A549 (cell line): ENCODE results near the gene B4GALT3. TPM values are rescaled to one million over a fixed set of nuclear protein-coding genes. Genes with fewer than 3 reads are reported as not detected.

Experiments used
- ATAC-seq, 2 experiments: fragments of 200-7000 bp in 1 of 2; fragments of >200 bp in 1 of 2; cut with Nextera tagmentation in 1 of 2; cut with Tn5 transposase in 1 of 2; 3 replicates each; pipeline versions ENCODE4 v1.8.0 to v1.9.1; 2018 to 2020; ENCODE audit warnings: mild to moderate bottlenecking in 1 of 2, moderate library complexity in 1 of 2
- CTCF ChIA-PET: fragments of 300-600 bp; sonication (Branson Sonifier 250); formaldehyde crosslinking; extraction: SDS; loops from one replicate; lab custom pipeline; 2021; ENCODE audit warnings: antibody characterized with exemption, inconsistent platforms; lab: Yijun Ruan, JAX
- POLR2A ChIA-PET: fragments of 350-600 bp; formaldehyde crosslinking; extraction: SDS; loops from one replicate; lab custom pipeline; 2021; ENCODE audit warnings: antibody characterized with exemption, inconsistent platforms; lab: Yijun Ruan, JAX
- DNase-seq, 2 experiments: peaks; one replicate each; pipeline versions ENCODE4 v3.0.0 to v3.0.0-alpha.2; 2011 to 2016; ENCODE audit warnings: low read depth in 1 of 2, low spot score in 1 of 2
- FAIRE-seq: peaks from 2 replicates; lab custom pipeline; 2011; peaks lifted over from hg19 to GRCh38; lab: Jason Lieb, UNC
- H3K27ac ChIP-seq, 2 experiments: fragments of >200 bp; sonication (Bioruptor Twin); formaldehyde crosslinking; 3 replicates each; pipeline ENCODE4 v1.5.1; 2016 to 2017
- H3K4me1 ChIP-seq: fragments of >200 bp; sonication (Bioruptor Twin); formaldehyde crosslinking; 3 replicates; pipeline ENCODE4 v1.6.1; 2016
- H3K4me2 ChIP-seq: fragments of >200 bp; sonication (Bioruptor Twin); formaldehyde crosslinking; 3 replicates; pipeline ENCODE4 v1.6.1; 2016
- H3K4me3 ChIP-seq: fragments of >200 bp; sonication (Bioruptor Twin); formaldehyde crosslinking; 3 replicates; pipeline ENCODE4 v1.5.1; 2016
- H3K9me3 ChIP-seq: fragments of >200 bp; sonication (Bioruptor Twin); formaldehyde crosslinking; 3 replicates; pipeline ENCODE4 v1.6.1; 2016
- BCL3 ChIP-seq: fragments of >200 bp; sonication (Bioruptor Twin); formaldehyde crosslinking; IDR thresholded peaks from 3 replicates; pipeline ENCODE4 v1.6.1; 2016
- CBX2 ChIP-seq: fragments of 200-600 bp; sonication (generic); IDR thresholded peaks from 2 replicates; pipeline ENCODE4 v1.6.1; 2016; ENCODE audit warnings: low read depth, mild to moderate bottlenecking, borderline replicate concordance
- CTCF ChIP-seq: fragments of >200 bp; sonication (Bioruptor Twin); formaldehyde crosslinking; IDR thresholded peaks from 3 replicates; pipeline ENCODE4 v1.5.1; 2016
- ESRRA ChIP-seq: fragments of 150-350 bp; IDR thresholded peaks from 2 replicates; pipeline ENCODE4 v1.6.1; 2014; ENCODE audit warnings: mild to moderate bottlenecking, low read length, borderline replicate concordance
- HDAC2 ChIP-seq: fragments of 200-600 bp; sonication (generic); IDR thresholded peaks from 2 replicates; pipeline ENCODE4 v1.6.1; 2016
- HEYL ChIP-seq: fragments of 250-450 bp; sonication (Bioruptor Pico); IDR thresholded peaks from 2 replicates; pipeline ENCODE4 v1.8.0; 2021; ENCODE audit warnings: mild to moderate bottlenecking, moderate library complexity
- JUN ChIP-seq, 2 experiments: fragments of >200 bp; sonication (Bioruptor Twin); formaldehyde crosslinking; IDR thresholded peaks; 2 replicates in 1 of 2; 3 replicates in 1 of 2; pipeline ENCODE4 v1.6.1; 2016 to 2017
- JUNB ChIP-seq: fragments of >200 bp; sonication (Bioruptor Twin); formaldehyde crosslinking; IDR thresholded peaks from 2 replicates; pipeline ENCODE4 v1.6.1; 2016
- MAFK ChIP-seq: fragments of 450-650 bp; IDR thresholded peaks from 2 replicates; pipeline ENCODE4 v1.6.1; 2014; ENCODE audit not compliant: partially characterized antibody
- MYC ChIP-seq: IDR thresholded peaks from 2 replicates; pipeline ENCODE4 v1.6.1; 2012; ENCODE audit warnings: mild to moderate bottlenecking, inconsistent platforms, low read length, improper control_type of control experiment, borderline replicate concordance
- NFE2L2 ChIP-seq: fragments of 150-350 bp; conservative IDR thresholded peaks from 2 replicates; pipeline ENCODE4 v1.6.1; 2014; ENCODE audit warnings: low read length
- POLR2A ChIP-seq: IDR thresholded peaks from 2 replicates; pipeline ENCODE4 v1.6.1; 2012; ENCODE audit warnings: mild to moderate bottlenecking, low read length
- RAD21 ChIP-seq, 2 experiments: fragments of >200 bp in 1 of 2; sonication (Bioruptor Twin) in 1 of 2; formaldehyde crosslinking in 1 of 2; IDR thresholded peaks in 1 of 2; conservative IDR thresholded peaks in 1 of 2; 2 replicates in 1 of 2; 3 replicates in 1 of 2; pipeline ENCODE4 v1.6.1; 2012 to 2018; ENCODE audit warnings: inconsistent platforms in 1 of 2
- RFX5 ChIP-seq: fragments of 450-650 bp; IDR thresholded peaks from 2 replicates; pipeline ENCODE4 v1.7.1; 2014; ENCODE audit warnings: antibody characterized with exemption, mild to moderate bottlenecking, moderate library complexity
- SMC3 ChIP-seq: fragments of >200 bp; sonication (Bioruptor Twin); formaldehyde crosslinking; IDR thresholded peaks from 3 replicates; pipeline ENCODE4 v1.6.1; 2018; ENCODE audit warnings: inconsistent platforms
- ZC3H11A ChIP-seq: fragments of 450-650 bp; IDR thresholded peaks from 2 replicates; pipeline ENCODE4 v1.6.1; 2014; ENCODE audit warnings: antibody characterized with exemption, mild to moderate bottlenecking
- WGBS: methylation state at CpG from one replicate; pipeline ENCODE4 v1.1.6; 2017; ENCODE audit errors: missing lambda C conversion rate; 5-methylcytosine and 5-hydroxymethylcytosine counted together
- polyA plus RNA-seq, 4 experiments: library from polyadenylated mRNA; depleted of rRNA in 3 of 4; stranded (reverse); fragments of >200 nt; fragmentation: RNase III in 1 of 4; extraction: RNeasy Plus Mini Kit Qiagen cat#74134 plus additional on column Dnase treatment in 1 of 4; gene quantifications; 2 replicates in 3 of 4; 3 replicates in 1 of 4; pipeline ENCODE4 v1.2.3, GENCODE V29; 2011 to 2017

The B4GALT3 gene
- polyA plus RNA-seq, 2 of the 4 experiments (the other 2 are of a cell fraction), result 25.3 to 25.5 TPM

- TF ChIP-seq ZC3H11A, result no peak
- TF ChIP-seq NFE2L2, result no peak
- TF ChIP-seq JUNB, result no peak
Measured at GRCh38 chr1:161145832-161146231, 31.5 kb downstream of the B4GALT3 start (continued).

- POLR2A ChIA-PET, result interaction anchor here (0.6 to 1.6 kb wide), 2 partner anchors 13 to 70 kb away, joined by 4 read pairs; partner anchors contain the start of gene UFC1
- Histone ChIP-seq H3K9me3 (no peaks in the 10 kb centered on the region), H3K4me2 (no peak overlapping the region), H3K4me1 (no peaks in the 10 kb centered on the region), H3K27ac (no peak overlapping the region), H3K4me3 (no peak overlapping the region)
- FAIRE-seq (no peak), ATAC-seq (no peak), DNase-seq (no peak)
- 96% methylated on average over 29 of the region's 29 CpGs for whole genome bisulfite sequencing
- CTCF ChIA-PET, result interaction anchor here (0.7 to 3.5 kb wide), 12 partner anchors 9 to 306 kb away, joined by 3 to 13 read pairs (median 4); partner anchors contain the start of genes UFC1 and USF1
- TF ChIP-seq ZC3H11A, result peak; percentile 40
- no peak for TF ChIP-seq RFX5
Measured at GRCh38 chr1:161140755-161141400, 36.4 kb downstream of the B4GALT3 start.

GRCh38 chr1:161139766-161140165 is 37.5 kb downstream of the B4GALT3 start:
- FAIRE-seq (no peak), ATAC-seq (peak in 1 of 2 experiments; percentile 66; a peak in 3 of 6 replicates), DNase-seq (peak; percentile 35 to 44)
- Histone ChIP-seq H3K4me2 (no peak overlapping the region), H3K4me3 (no peak overlapping the region), H3K9me3 (no peaks in the 10 kb centered on the region), H3K4me1 (no peaks in the 10 kb centered on the region; the same call in 2 of the 3 replicates), H3K27ac (no peak overlapping the region)
- peak; percentile 53 for TF ChIP-seq CTCF
- TF ChIP-seq BCL3, result no peak
- TF ChIP-seq SMC3, result peak; percentile 37; the same call in 1 of the 3 replicates
- peak; percentile 56 to 62 for TF ChIP-seq RAD21 (conservative IDR thresholded peaks at IDR 0.05 in 1 of 2, IDR thresholded peaks at IDR 0.05 in 1 of 2)
- ChIA-PET POLR2A (interaction anchor here (1.6 kb wide), 1 partner anchor 14 kb away, joined by 4 read pairs; the partner anchor contains the start of gene UFC1), CTCF (interaction anchor here (0.7 to 3.5 kb wide), 13 partner anchors 10 to 305 kb away, joined by 3 to 16 read pairs (median 4); partner anchors contain the start of genes KLHDC9, NIT1, PFDN2 and USF1)
- WGBS, result 69% methylated on average over 1 of the region's 1 CpG

- ATAC-seq (no peak), FAIRE-seq (no peak), DNase-seq (no peak)
- H3K9me3 ChIP-seq, result no peaks in the 10 kb centered on the region
- ChIA-PET POLR2A (no interaction called here), CTCF (interaction anchor here (0.7 to 3.5 kb wide), 14 partner anchors 9 to 463 kb away, joined by 3 to 16 read pairs (median 5); partner anchors contain the start of genes KLHDC9, NIT1 and PFDN2)
- peaks cover 9% of the 10 kb centered on the region for H3K4me1 ChIP-seq
- no peak overlapping the region for H3K4me2 ChIP-seq
- WGBS, result 97% methylated on average over 1 of the region's 1 CpG
- no peak overlapping the region for H3K27ac ChIP-seq
- no peak overlapping the region for H3K4me3 ChIP-seq
- TF ChIP-seq HEYL (CRISPR knock-in tag), result no peak
- TF ChIP-seq HDAC2, result no peak
- no peak for TF ChIP-seq MYC
- no peak for TF ChIP-seq JUN (IDR thresholded peaks at IDR 0.05)
- no peak for TF ChIP-seq CBX2
- no peak for TF ChIP-seq POLR2A
- no peak for TF ChIP-seq ESRRA
- TF ChIP-seq MAFK, result no peak
Measured at GRCh38 chr1:161138431-161138830, 38.9 kb downstream of the B4GALT3 start.
